ENCODE results near the gene LRBA. TPM values are rescaled to one million over a fixed set of nuclear protein-coding genes. Genes with fewer than 3 reads are reported as not detected.

Gene LRBA
- total and polyA plus RNA-seq, 3 donors from 2014 or later = 24.6 to 61.1 (median 60.8) TPM

DNA sequence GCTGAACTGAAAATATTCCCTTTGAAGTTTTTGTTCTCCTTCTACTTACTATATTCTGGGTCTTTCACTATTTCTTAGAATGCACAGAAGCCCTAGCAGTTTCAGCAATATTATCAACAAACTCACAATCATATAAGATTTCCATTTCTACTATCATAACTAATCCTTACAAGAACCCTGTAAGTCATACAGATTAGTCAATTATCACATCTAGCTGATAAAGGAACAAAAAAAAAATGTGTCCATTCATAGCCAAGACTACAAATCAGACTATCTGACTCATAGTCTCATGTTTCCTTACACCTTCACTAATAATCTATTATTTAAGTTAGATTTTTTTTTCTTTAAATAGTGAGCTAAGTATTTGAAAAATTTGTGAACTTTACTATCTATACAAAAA is 72.5 kb downstream of the LRBA start:
- H3K27me3 ChIP-seq = no peaks in the 10 kb centered on the region
- no peak for TF ChIP-seq POLR2A (IDR thresholded peaks at IDR 0.05)
- TF ChIP-seq, protein P1, sequence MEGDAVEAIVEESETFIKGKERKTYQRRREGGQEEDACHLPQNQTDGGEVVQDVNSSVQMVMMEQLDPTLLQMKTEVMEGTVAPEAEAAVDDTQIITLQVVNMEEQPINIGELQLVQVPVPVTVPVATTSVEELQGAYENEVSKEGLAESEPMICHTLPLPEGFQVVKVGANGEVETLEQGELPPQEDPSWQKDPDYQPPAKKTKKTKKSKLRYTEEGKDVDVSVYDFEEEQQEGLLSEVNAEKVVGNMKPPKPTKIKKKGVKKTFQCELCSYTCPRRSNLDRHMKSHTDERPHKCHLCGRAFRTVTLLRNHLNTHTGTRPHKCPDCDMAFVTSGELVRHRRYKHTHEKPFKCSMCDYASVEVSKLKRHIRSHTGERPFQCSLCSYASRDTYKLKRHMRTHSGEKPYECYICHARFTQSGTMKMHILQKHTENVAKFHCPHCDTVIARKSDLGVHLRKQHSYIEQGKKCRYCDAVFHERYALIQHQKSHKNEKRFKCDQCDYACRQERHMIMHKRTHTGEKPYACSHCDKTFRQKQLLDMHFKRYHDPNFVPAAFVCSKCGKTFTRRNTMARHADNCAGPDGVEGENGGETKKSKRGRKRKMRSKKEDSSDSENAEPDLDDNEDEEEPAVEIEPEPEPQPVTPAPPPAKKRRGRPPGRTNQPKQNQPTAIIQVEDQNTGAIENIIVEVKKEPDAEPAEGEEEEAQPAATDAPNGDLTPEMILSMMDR (IDR thresholded peaks at IDR 0.05) = no peak

DNA sequence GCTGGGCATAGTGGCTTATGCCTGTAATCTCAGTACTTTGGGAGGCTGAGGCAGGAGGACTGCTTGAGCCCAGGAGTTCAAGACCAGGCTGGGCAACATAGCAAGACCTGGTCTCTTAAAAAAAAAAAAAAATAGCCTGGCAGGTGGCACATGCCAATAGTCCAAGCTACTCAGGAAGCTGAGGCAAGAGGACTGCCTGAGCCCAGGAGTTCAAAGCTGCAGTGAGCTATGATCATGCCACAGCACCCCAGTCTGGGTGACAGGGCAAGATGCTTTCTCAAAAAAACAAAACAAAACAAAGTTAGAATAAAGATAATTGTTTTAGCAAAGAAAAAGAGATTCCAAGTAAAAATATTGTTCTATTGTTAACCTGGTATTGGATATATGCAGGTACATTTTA is 75.0 kb downstream of the LRBA start:
- no peaks in the 10 kb centered on the region for H3K36me3 ChIP-seq (ENCODE audit: low read depth, missing control alignments)
- intact Hi-C loops (cut with DNase I; ENCODE audit: low total_unique reads) = no loop called here
- H3K4me3 ChIP-seq = no peak overlapping the region
- H3K27ac ChIP-seq = no peak overlapping the region
- no peaks in the 10 kb centered on the region for H3K4me1 ChIP-seq
- TF ChIP-seq, protein P1 (IDR thresholded peaks at IDR 0.05) = no peak
- TF ChIP-seq POLR2A (IDR thresholded peaks at IDR 0.05) = no peak
- DNase-seq = no peak
- no peaks in the 10 kb centered on the region for H3K27me3 ChIP-seq
- no peaks in the 10 kb centered on the region for H3K9me3 ChIP-seq

More for the DNA sequence above, 72.5 kb downstream of the LRBA start:
- Histone ChIP-seq H3K9me3 (no peaks in the 10 kb centered on the region), H3K27ac (no peak overlapping the region), H3K36me3 (ENCODE audit: low read depth, missing control alignments) (no peaks in the 10 kb centered on the region), H3K4me3 (no peak overlapping the region), H3K4me1 (no peaks in the 10 kb centered on the region)
- intact Hi-C loops (cut with DNase I; ENCODE audit: low total_unique reads) = no loop called here
- no peak for DNase-seq

DNA sequence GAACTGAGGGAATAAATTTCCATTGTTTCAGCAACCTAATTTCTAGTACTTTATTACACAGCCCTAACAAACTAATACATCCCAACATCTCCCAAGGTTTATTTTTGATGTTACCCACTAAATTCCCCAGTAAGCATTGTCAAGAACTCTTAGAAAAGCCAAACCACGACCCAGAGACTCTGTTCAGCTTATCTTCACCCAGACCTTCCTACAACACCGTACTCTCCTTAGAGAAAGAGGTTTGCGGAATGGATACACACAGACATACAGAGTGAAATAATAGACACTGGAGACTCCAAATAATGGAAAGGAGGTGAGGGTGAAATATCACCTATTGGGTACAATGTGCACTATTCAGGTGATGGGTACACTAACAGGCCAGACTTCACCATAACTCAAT is 75.6 kb downstream of the LRBA start:
- DNase-seq = no peak
- Histone ChIP-seq H3K36me3 (ENCODE audit: low read depth, missing control alignments) (no peaks in the 10 kb centered on the region), H3K9me3 (no peaks in the 10 kb centered on the region), H3K27ac (no peak overlapping the region), H3K27me3 (no peaks in the 10 kb centered on the region), H3K4me1 (no peaks in the 10 kb centered on the region), H3K4me3 (no peak overlapping the region)
- no peak for TF ChIP-seq POLR2A (IDR thresholded peaks at IDR 0.05)
- TF ChIP-seq, protein P1 (IDR thresholded peaks at IDR 0.05) = no peak
- WGBS, 2 donors = 91 to 95% methylated on average over 3 of the region's 3 CpGs
- intact Hi-C loops (cut with DNase I; ENCODE audit: low total_unique reads) = no loop called here

DNA sequence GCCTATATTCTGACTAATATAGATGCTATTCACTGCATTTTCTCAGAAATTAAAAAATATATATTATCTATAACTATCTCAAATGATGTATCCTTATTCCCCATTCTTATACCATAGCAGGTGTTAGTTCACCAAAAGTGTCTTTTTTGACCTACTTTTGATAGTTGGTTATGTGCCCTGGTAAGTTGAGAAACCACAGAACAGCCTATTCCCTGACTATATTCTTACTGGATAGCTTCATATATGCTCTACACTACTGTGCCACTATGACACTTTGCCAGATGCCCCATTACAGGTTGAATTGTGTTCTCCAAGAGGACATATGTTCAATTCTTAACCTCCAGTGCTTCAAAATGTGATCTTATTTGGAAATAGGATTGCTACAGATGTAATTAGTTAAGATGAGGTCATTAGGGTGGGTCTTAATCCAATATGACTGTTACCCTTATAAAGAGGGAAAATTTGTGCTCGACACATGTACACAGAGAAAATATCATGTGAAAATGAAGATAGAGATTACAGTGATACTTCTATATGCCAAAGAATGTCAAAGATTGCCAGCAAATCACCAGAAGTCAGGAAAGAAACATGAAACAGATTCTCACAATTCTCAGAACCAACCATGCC is 76.1 kb downstream of the LRBA start:
- Histone ChIP-seq H3K27ac (no peak overlapping the region), H3K9me3 (no peaks in the 10 kb centered on the region), H3K4me3 (no peak overlapping the region), H3K4me1 (no peaks in the 10 kb centered on the region), H3K36me3 (ENCODE audit: low read depth, missing control alignments) (no peaks in the 10 kb centered on the region), H3K27me3 (no peaks in the 10 kb centered on the region)
- 62 to 69% methylated on average over 1 of the region's 1 CpG for WGBS, 2 donors
- DNase-seq = no peak
- intact Hi-C loops (cut with DNase I; ENCODE audit: low total_unique reads) = no loop called here
- TF ChIP-seq, protein P1 (IDR thresholded peaks at IDR 0.05) = no peak
- no peak for TF ChIP-seq POLR2A (IDR thresholded peaks at IDR 0.05)

DNA sequence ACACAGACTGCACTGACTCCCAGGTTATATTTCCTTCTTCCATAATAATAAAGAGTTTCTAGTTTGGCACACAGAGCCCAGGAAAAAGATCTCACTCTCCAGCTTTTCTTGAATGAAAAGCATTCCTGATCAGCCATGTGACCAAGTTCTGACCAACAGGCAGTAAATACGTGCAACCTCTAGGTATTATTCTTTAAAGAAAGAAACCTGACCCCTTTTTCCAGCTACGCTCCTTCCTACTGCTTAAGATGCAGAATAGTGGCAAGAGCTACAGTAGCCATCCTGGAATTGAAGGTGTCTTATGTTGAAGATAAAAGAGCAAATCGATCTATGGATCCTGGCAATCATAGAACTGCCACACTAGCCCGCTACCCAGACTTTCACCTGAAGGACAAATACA is 76.7 kb downstream of the LRBA start:
- Histone ChIP-seq H3K27me3 (no peaks in the 10 kb centered on the region), H3K4me1 (no peaks in the 10 kb centered on the region), H3K9me3 (no peaks in the 10 kb centered on the region), H3K4me3 (no peak overlapping the region), H3K27ac (no peak overlapping the region), H3K36me3 (ENCODE audit: low read depth, missing control alignments) (no peaks in the 10 kb centered on the region)
- no peak for DNase-seq
- intact Hi-C loops (cut with DNase I; ENCODE audit: low total_unique reads) = no loop called here
- TF ChIP-seq, protein P1 (IDR thresholded peaks at IDR 0.05) = no peak
- no peak for TF ChIP-seq POLR2A (IDR thresholded peaks at IDR 0.05)
- 86 to 87% methylated on average over 4 of the region's 4 CpGs for WGBS, 2 donors

Data from testis (tissue), 3 donors.